ENCODE results near the gene CYB5D1.
A peak's percentile ranks its signal among the peaks of the same experiment; 100 is the strongest.

GRCh38 chr17:7897773-7898172 lies 40.0 kb downstream of the CYB5D1 start:
- TF ChIP-seq CTCF (IDR thresholded peaks at IDR 0.05) (peak in 3 of 4 experiments; percentile 21 to 56 (median 50)), EP300 (IDR thresholded peaks at IDR 0.05) (no peak), POLR2A (IDR thresholded peaks at IDR 0.05) (no peak)

Data from sigmoid colon (tissue), 4 donors.